T-helper 17 cell (primary cell): ENCODE data around the gene NKAIN2. TPM values are rescaled to one million over a fixed set of nuclear protein-coding genes. Genes with fewer than 3 reads are reported as not detected.
"Not testable (repeated sequence)": the region's sequence is repeated elsewhere in the genome, so short reads cannot be mapped to it uniquely, and the experiment has no call there.

ENCODE experiments used
- ATAC-seq: fragments of 150-1000 bp; cut with Tn5 transposase; 2 replicates; pipeline ENCODE4 v1.10.0; 2021; ENCODE audit warnings: mild to moderate bottlenecking, moderate library complexity
- DNase-seq, 3 donors: peaks; one replicate each; pipeline versions ENCODE4 v3.0.0 to v3.0.0-alpha.2; 2020 to 2021
- H3K9me3 ChIP-seq: one replicate; pipeline ENCODE4 v1.7.0; 2013; ENCODE audit warnings: low read length, mild to moderate bottlenecking; ENCODE audit not compliant: control insufficient read depth, poor library complexity, severe bottlenecking
- H3K27ac Mint-ChIP-seq: one replicate; pipeline ENCODE4 v1.8.0; 2022; ENCODE audit warnings: mild to moderate bottlenecking, moderate library complexity, mixed read lengths
- H3K27me3 Mint-ChIP-seq: one replicate; pipeline ENCODE4 v1.8.0; 2022; ENCODE audit warnings: mixed read lengths
- H3K36me3 Mint-ChIP-seq: one replicate; pipeline ENCODE4 v1.8.0; 2022; ENCODE audit warnings: low read depth, mixed read lengths
- H3K4me1 Mint-ChIP-seq: one replicate; pipeline ENCODE4 v1.8.0; 2022; ENCODE audit warnings: mild to moderate bottlenecking, mixed read lengths
- H3K4me3 Mint-ChIP-seq: one replicate; pipeline ENCODE4 v1.8.0; 2022; ENCODE audit warnings: mild to moderate bottlenecking, moderate library complexity, mixed read lengths
- total RNA-seq, 4 donors: library from RNA in 2 of 4; stranded (reverse) in 2 of 4; gene quantifications; one replicate each; pipeline ENCODE4 v1.2.3 and lab custom pipeline; 2022 to 2026

Gene NKAIN2
- total RNA-seq, 2 donors from 2014 or later: 0.13 TPM; not detected in 1

- Mint-ChIP-seq H3K36me3 (no peaks in the 10 kb centered on the region), H3K27ac (no peak overlapping the region), H3K4me3 (no peak overlapping the region), H3K4me1 (no peaks in the 10 kb centered on the region), H3K27me3 (no peaks in the 10 kb centered on the region)
- ATAC-seq (no peak), DNase-seq (no peak)
- H3K9me3 ChIP-seq: no peaks in the 10 kb centered on the region
These were observed 629.0 kb downstream of the NKAIN2 start for GRCh38 chr6:124432620-124433019.

GRCh38 chr6:124433387-124434160 lies 629.9 kb downstream of the NKAIN2 start:
- no peaks in the 10 kb centered on the region for H3K36me3 Mint-ChIP-seq

GRCh38 chr6:124434421-124434820 lies 630.8 kb downstream of the NKAIN2 start:
- Mint-ChIP-seq H3K36me3 (no peaks in the 10 kb centered on the region), H3K27ac (no peak overlapping the region)

More at GRCh38 chr6:124433387-124434160, 629.9 kb downstream of the NKAIN2 start:
- Mint-ChIP-seq H3K27me3 (no peaks in the 10 kb centered on the region), H3K27ac (no peak overlapping the region), H3K4me3 (no peak overlapping the region), H3K4me1 (no peaks in the 10 kb centered on the region)
- no peaks in the 10 kb centered on the region for H3K9me3 ChIP-seq
- ATAC-seq (no peak), DNase-seq (no peak)

GRCh38 chr6:124436803-124437202 lies 633.1 kb downstream of the NKAIN2 start:
- DNase-seq: no peak
- Mint-ChIP-seq H3K27ac (no peak overlapping the region), H3K4me3 (no peak overlapping the region), H3K27me3 (no peaks in the 10 kb centered on the region), H3K36me3 (no peaks in the 10 kb centered on the region), H3K4me1 (no peaks in the 10 kb centered on the region)
- no peaks in the 10 kb centered on the region for H3K9me3 ChIP-seq
- ATAC-seq: no peak

More at GRCh38 chr6:124434421-124434820, 630.8 kb downstream of the NKAIN2 start:
- H3K27me3 Mint-ChIP-seq: no peaks in the 10 kb centered on the region
- H3K4me1 Mint-ChIP-seq: no peaks in the 10 kb centered on the region
- H3K9me3 ChIP-seq: no peaks in the 10 kb centered on the region
- H3K4me3 Mint-ChIP-seq: no peak overlapping the region
- ATAC-seq: no peak
- DNase-seq: no peak

- Mint-ChIP-seq H3K27me3 (no peaks in the 10 kb centered on the region), H3K27ac (no peak overlapping the region), H3K4me3 (no peak overlapping the region), H3K36me3 (no peaks in the 10 kb centered on the region), H3K4me1 (no peaks in the 10 kb centered on the region)
- DNase-seq (no peak), ATAC-seq (no peak)
- no peaks in the 10 kb centered on the region for H3K9me3 ChIP-seq
These were observed 634.9 kb downstream of the NKAIN2 start for GRCh38 chr6:124438546-124439065.

- Mint-ChIP-seq H3K4me1 (no peaks in the 10 kb centered on the region), H3K27me3 (no peaks in the 10 kb centered on the region), H3K27ac (no peak overlapping the region), H3K4me3 (no peak overlapping the region), H3K36me3 (no peaks in the 10 kb centered on the region)
- H3K9me3 ChIP-seq: no peaks in the 10 kb centered on the region
- DNase-seq (no peak), ATAC-seq (no peak)
These were observed 637.8 kb downstream of the NKAIN2 start for GRCh38 chr6:124441450-124441849.

GRCh38 chr6:124443541-124443940 lies 639.9 kb downstream of the NKAIN2 start:
- Mint-ChIP-seq H3K36me3 (no peaks in the 10 kb centered on the region), H3K4me3 (no peak overlapping the region), H3K27me3 (no peaks in the 10 kb centered on the region), H3K4me1 (no peaks in the 10 kb centered on the region), H3K27ac (no peak overlapping the region)
- ATAC-seq: no peak
- DNase-seq: no peak
- H3K9me3 ChIP-seq: no peaks in the 10 kb centered on the region

- ATAC-seq (no peak), DNase-seq (no peak)
- no peaks in the 10 kb centered on the region for H3K9me3 ChIP-seq
- H3K4me1 Mint-ChIP-seq: no peaks in the 10 kb centered on the region
- no peak overlapping the region for H3K27ac Mint-ChIP-seq
- H3K4me3 Mint-ChIP-seq: no peak overlapping the region
- no peaks in the 10 kb centered on the region for H3K27me3 Mint-ChIP-seq
- no peaks in the 10 kb centered on the region for H3K36me3 Mint-ChIP-seq
These were observed 641.9 kb downstream of the NKAIN2 start for GRCh38 chr6:124445581-124445980.

- no peak for DNase-seq
- H3K4me1 Mint-ChIP-seq: no peaks in the 10 kb centered on the region
These were observed 643.3 kb downstream of the NKAIN2 start for GRCh38 chr6:124446961-124447360.

GRCh38 chr6:124459268-124459667 lies 655.6 kb downstream of the NKAIN2 start:
- H3K4me1 Mint-ChIP-seq: no peaks in the 10 kb centered on the region
- H3K9me3 ChIP-seq: no peaks in the 10 kb centered on the region
- DNase-seq (no peak), ATAC-seq (no peak)
- no peaks in the 10 kb centered on the region for H3K27me3 Mint-ChIP-seq
- H3K27ac Mint-ChIP-seq: no peak overlapping the region
- no peaks in the 10 kb centered on the region for H3K36me3 Mint-ChIP-seq
- H3K4me3 Mint-ChIP-seq: no peak overlapping the region

More at GRCh38 chr6:124446961-124447360, 643.3 kb downstream of the NKAIN2 start:
- no peak overlapping the region for H3K4me3 Mint-ChIP-seq
- no peaks in the 10 kb centered on the region for H3K36me3 Mint-ChIP-seq
- H3K27me3 Mint-ChIP-seq: no peaks in the 10 kb centered on the region
- H3K9me3 ChIP-seq: no peaks in the 10 kb centered on the region
- no peak overlapping the region for H3K27ac Mint-ChIP-seq
- ATAC-seq: no peak

- DNase-seq: no peak
- no peak for ATAC-seq
- Mint-ChIP-seq H3K4me3 (no peak overlapping the region), H3K27me3 (no peaks in the 10 kb centered on the region), H3K36me3 (no peaks in the 10 kb centered on the region), H3K4me1 (no peaks in the 10 kb centered on the region), H3K27ac (no peak overlapping the region)
- H3K9me3 ChIP-seq: no peaks in the 10 kb centered on the region
These were observed 659.1 kb downstream of the NKAIN2 start for GRCh38 chr6:124462750-124463149.

GRCh38 chr6:124463271-124463670 lies 659.6 kb downstream of the NKAIN2 start:
- DNase-seq (no peak), ATAC-seq (no peak)
- no peak overlapping the region for H3K27ac Mint-ChIP-seq
- no peaks in the 10 kb centered on the region for H3K36me3 Mint-ChIP-seq
- H3K4me3 Mint-ChIP-seq: no peak overlapping the region
- no peaks in the 10 kb centered on the region for H3K27me3 Mint-ChIP-seq
- no peaks in the 10 kb centered on the region for H3K9me3 ChIP-seq
- no peaks in the 10 kb centered on the region for H3K4me1 Mint-ChIP-seq

- ATAC-seq, H3K4me3 Mint-ChIP-seq, H3K4me1 Mint-ChIP-seq, H3K27ac Mint-ChIP-seq, H3K9me3 ChIP-seq, DNase-seq, H3K36me3 Mint-ChIP-seq, H3K27me3 Mint-ChIP-seq: not testable (repeated sequence)
These were observed 660.9 kb downstream of the NKAIN2 start for GRCh38 chr6:124464600-124464999.

- ATAC-seq: no peak
- Mint-ChIP-seq H3K27ac (no peak overlapping the region), H3K4me1 (no peaks in the 10 kb centered on the region), H3K36me3 (no peaks in the 10 kb centered on the region), H3K27me3 (no peaks in the 10 kb centered on the region), H3K4me3 (no peak overlapping the region)
- no peaks in the 10 kb centered on the region for H3K9me3 ChIP-seq
- DNase-seq: no peak
These were observed 663.3 kb downstream of the NKAIN2 start for GRCh38 chr6:124466949-124467348.
